ENCODE measurements around the gene TRIM2.

TRIM2 gene

GRCh38 chr4:153249199-153250041 is 45.2 kb downstream of the TRIM2 start:
- DNase-seq (ENCODE audit: low read depth) = peak; percentile 77

GRCh38 chr4:153252122-153252521 is 47.9 kb downstream of the TRIM2 start:
- no peak for DNase-seq (ENCODE audit: low read depth)

- no peak for DNase-seq (ENCODE audit: low read depth)
Measured at GRCh38 chr4:153255233-153255632, 51.0 kb downstream of the TRIM2 start.

- no peak for DNase-seq (ENCODE audit: low read depth)
Measured at GRCh38 chr4:153257151-153257620, 52.9 kb downstream of the TRIM2 start.

GRCh38 chr4:153257991-153258390 is 53.7 kb downstream of the TRIM2 start:
- DNase-seq (ENCODE audit: low read depth) = no peak

- no peak for DNase-seq (ENCODE audit: low read depth)
Measured at GRCh38 chr4:153258750-153259149, 54.5 kb downstream of the TRIM2 start.

- no peak for DNase-seq (ENCODE audit: low read depth)
Measured at GRCh38 chr4:153259661-153260060, 55.4 kb downstream of the TRIM2 start.

GRCh38 chr4:153260132-153260531 is 55.9 kb downstream of the TRIM2 start:
- no peak for DNase-seq (ENCODE audit: low read depth)

GRCh38 chr4:153260553-153261300 is 56.5 kb downstream of the TRIM2 start:
- DNase-seq (ENCODE audit: low read depth) = no peak

GRCh38 chr4:153261461-153261860 is 57.2 kb downstream of the TRIM2 start:
- no peak for DNase-seq (ENCODE audit: low read depth)

GRCh38 chr4:153261914-153262313 is 57.7 kb downstream of the TRIM2 start:
- DNase-seq (ENCODE audit: low read depth) = no peak

- DNase-seq (ENCODE audit: low read depth) = no peak
Measured at GRCh38 chr4:153265306-153266047, 61.2 kb downstream of the TRIM2 start.

- no peak for DNase-seq (ENCODE audit: low read depth)
Measured at GRCh38 chr4:153266988-153267387, 62.7 kb downstream of the TRIM2 start.

GRCh38 chr4:153267890-153268289 is 63.6 kb downstream of the TRIM2 start:
- DNase-seq (ENCODE audit: low read depth) = no peak

GRCh38 chr4:153268295-153268694 is 64.1 kb downstream of the TRIM2 start:
- DNase-seq (ENCODE audit: low read depth) = no peak

- no peak for DNase-seq (ENCODE audit: low read depth)
Measured at GRCh38 chr4:153269218-153269990, 65.2 kb downstream of the TRIM2 start.

GRCh38 chr4:153270361-153270760 is 66.1 kb downstream of the TRIM2 start:
- no peak for DNase-seq (ENCODE audit: low read depth)

- DNase-seq (ENCODE audit: low read depth) = no peak
Measured at GRCh38 chr4:153271820-153272219, 67.6 kb downstream of the TRIM2 start.

- no peak for DNase-seq (ENCODE audit: low read depth)
Measured at GRCh38 chr4:153273751-153274150, 69.5 kb downstream of the TRIM2 start.

- no peak for DNase-seq (ENCODE audit: low read depth)
Measured at GRCh38 chr4:153274967-153275366, 70.7 kb downstream of the TRIM2 start.

- no peak for DNase-seq (ENCODE audit: low read depth)
Measured at GRCh38 chr4:153275380-153276276, 71.4 kb downstream of the TRIM2 start.
